Progenitor cell of endocrine pancreas (in vitro differentiated cells): ENCODE results near the gene HIF3A. TPM values are rescaled to one million over a fixed set of nuclear protein-coding genes. Genes with fewer than 3 reads are reported as not detected.
"Not testable (repeated sequence)": the region's sequence is repeated elsewhere in the genome, so short reads cannot be mapped to it uniquely, and the experiment has no call there.

Experiments used
- DNase-seq: peaks from one replicate; pipeline ENCODE4 v3.0.0; 2021; ENCODE audit warnings: low spot score; ENCODE audit not compliant: unreplicated experiment
- H3K27ac Mint-ChIP-seq: 2 replicates; pipeline ENCODE4 v1.8.0; 2021; ENCODE audit warnings: mild to moderate bottlenecking, moderate library complexity, mixed read lengths
- H3K27me3 Mint-ChIP-seq: 2 replicates; pipeline ENCODE4 v1.8.0; 2021; ENCODE audit warnings: mixed read lengths
- H3K36me3 Mint-ChIP-seq: 2 replicates; pipeline ENCODE4 v1.8.0; 2022; ENCODE audit warnings: mixed read lengths; ENCODE audit not compliant: insufficient read depth
- H3K4me1 Mint-ChIP-seq: 2 replicates; pipeline ENCODE4 v1.8.0; 2021; ENCODE audit warnings: low read depth, mixed read lengths
- H3K4me3 Mint-ChIP-seq: 2 replicates; pipeline ENCODE4 v1.8.0; 2021; ENCODE audit warnings: low read depth, mild to moderate bottlenecking, moderate library complexity, mixed read lengths
- H3K9me3 Mint-ChIP-seq: 2 replicates; pipeline ENCODE4 v1.8.0; 2021; ENCODE audit warnings: low read depth, mixed read lengths
- total RNA-seq: library from RNA; stranded (reverse); gene quantifications from 2 replicates; pipeline ENCODE4 v1.2.1, GENCODE V29; 2021
- TF ChIP-seq, protein P1 (sequence below): fragments of 200-600 bp; sonication (generic); IDR thresholded peaks from one replicate; pipeline ENCODE4 v1.5.0; 2021; ENCODE audit warnings: antibody characterized with exemption, mild to moderate bottlenecking; ENCODE audit not compliant: unreplicated experiment

The HIF3A gene
- total RNA-seq, 1 donor from 2014 or later: 37.6 TPM

DNA sequence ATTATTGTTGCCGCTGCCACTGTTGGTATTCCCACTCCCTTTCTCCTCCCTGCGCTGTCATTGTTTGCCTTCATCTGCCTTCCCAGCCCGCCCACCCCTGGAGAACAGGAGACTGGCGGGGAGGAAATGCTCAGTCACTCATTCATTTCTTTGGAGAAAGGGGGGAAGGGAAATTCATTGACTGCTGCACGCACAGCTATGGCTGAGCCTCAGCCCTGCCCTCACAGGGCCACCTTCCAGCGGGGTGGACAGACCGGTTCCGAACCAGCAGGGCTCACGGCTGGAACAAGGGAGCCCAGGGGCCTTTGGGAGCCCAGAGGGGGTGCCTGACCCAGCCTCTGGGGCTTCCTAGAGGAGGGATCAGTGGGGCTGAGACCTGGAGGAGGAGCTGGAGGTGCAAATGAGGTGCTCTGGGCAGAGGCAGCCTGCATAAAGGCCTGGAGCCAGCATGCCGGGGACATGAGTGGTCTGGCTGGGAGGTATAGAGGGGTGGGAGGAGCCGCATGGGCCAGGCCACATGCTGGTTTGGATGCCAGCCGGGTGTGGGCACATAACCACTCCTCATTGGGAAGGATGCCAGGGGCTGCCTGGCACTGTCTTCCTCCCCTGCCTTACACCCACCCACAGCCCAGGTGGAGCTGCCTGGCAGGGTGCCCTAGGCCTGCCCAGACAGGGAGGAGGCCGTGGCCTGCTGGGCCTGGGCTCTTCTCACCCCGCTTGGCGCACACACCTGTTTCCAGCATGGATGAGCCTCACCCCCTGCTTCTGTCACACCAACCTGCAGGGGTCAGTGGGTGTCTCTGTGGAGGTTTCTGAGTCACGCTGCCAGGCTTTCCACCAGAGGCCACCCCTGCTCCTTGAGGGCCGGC lies 76.9 kb downstream of the HIF3A start:
- H3K27ac Mint-ChIP-seq: peak overlapping the region; percentile 95
- peak; percentile 37 for DNase-seq
- H3K36me3 Mint-ChIP-seq: peaks cover 6% of the 10 kb centered on the region
- no peaks in the 10 kb centered on the region for H3K27me3 Mint-ChIP-seq
- no peaks in the 10 kb centered on the region for H3K9me3 Mint-ChIP-seq
- H3K4me1 Mint-ChIP-seq: peaks cover 17% of the 10 kb centered on the region
- H3K4me3 Mint-ChIP-seq: no peak overlapping the region
- TF ChIP-seq, protein P1, sequence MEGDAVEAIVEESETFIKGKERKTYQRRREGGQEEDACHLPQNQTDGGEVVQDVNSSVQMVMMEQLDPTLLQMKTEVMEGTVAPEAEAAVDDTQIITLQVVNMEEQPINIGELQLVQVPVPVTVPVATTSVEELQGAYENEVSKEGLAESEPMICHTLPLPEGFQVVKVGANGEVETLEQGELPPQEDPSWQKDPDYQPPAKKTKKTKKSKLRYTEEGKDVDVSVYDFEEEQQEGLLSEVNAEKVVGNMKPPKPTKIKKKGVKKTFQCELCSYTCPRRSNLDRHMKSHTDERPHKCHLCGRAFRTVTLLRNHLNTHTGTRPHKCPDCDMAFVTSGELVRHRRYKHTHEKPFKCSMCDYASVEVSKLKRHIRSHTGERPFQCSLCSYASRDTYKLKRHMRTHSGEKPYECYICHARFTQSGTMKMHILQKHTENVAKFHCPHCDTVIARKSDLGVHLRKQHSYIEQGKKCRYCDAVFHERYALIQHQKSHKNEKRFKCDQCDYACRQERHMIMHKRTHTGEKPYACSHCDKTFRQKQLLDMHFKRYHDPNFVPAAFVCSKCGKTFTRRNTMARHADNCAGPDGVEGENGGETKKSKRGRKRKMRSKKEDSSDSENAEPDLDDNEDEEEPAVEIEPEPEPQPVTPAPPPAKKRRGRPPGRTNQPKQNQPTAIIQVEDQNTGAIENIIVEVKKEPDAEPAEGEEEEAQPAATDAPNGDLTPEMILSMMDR: no peak

DNA sequence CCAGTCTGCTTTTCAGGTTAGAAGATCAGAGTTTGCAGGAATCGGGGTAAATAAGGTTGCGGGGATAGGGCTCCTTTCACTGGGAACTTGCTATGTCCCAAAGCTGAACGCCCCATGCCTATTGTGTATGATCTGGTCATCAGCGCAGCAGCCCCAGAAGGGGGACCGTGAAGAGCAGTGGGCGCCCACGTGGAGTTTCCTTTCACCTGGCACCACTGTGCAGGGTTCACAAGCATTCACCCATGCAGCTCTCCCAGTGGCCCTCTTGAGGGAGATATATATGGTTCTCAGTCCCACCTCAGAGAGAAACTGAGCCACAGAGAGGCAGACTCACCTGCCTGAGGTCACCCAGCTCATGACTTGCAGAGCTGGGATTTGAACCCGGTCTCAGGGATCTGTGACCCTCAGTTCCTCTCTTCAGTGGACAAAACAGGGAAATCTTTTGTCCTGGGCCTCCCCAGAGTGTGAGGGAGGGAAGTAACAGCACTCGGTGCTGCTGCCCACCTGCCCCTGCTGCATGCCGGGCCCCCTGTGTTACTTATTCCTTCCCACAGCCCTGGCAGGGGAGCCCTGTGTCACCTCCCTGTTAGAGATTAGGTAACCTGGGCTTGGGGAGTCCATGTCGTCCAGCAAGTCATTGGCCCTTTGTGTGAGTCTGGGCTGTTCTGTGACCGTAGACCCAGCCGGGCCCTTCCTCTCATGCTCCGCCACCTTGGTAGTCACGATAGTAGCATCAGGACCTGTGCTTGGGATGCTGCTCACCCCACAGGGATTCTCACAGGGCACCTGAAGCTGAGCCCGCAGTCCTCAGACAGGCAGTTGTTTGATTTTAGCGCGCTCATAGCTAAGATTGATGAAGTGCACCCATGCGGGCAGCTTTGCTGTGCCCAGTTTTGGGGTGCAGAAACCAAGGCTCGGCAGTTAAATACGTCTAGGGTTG lies 78.0 kb downstream of the HIF3A start:
- H3K27me3 Mint-ChIP-seq: no peaks in the 10 kb centered on the region
- H3K9me3 Mint-ChIP-seq: no peaks in the 10 kb centered on the region
- no peak for DNase-seq
- H3K4me1 Mint-ChIP-seq: peaks cover 17% of the 10 kb centered on the region
- H3K36me3 Mint-ChIP-seq: peaks cover 9% of the 10 kb centered on the region
- H3K27ac Mint-ChIP-seq: no peak overlapping the region
- TF ChIP-seq, protein P1: no peak
- no peak overlapping the region for H3K4me3 Mint-ChIP-seq

DNA sequence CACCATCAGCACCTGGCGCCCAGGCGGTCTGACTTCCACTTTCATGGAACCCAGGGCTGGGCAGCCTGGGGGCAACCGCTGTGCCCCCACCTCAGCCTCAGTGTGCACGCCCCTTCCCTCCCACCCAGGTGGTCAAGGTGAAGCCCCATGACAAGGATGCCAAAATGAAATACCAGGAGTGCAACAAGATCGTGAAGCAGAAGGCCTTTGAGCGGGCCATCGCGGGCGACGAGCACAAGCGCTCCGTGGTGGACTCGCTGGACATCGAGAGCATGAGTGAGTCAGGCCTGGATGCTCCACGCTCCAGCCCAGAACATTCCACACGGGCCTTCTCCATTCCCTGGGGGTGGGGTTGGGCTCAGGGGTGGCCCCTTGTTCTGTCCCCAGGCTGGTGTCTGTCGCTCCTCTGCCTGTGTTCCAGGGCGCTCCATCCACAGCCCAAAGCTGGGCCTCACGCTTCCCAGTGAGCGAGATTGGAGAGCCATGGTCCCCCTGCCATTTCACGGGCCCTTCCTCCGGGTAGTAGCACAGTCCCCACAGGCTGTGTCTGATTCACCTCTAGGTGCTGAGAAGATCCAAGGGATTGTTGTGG lies 78.7 kb downstream of the HIF3A start:
- not testable (repeated sequence) for H3K27me3 Mint-ChIP-seq, DNase-seq, H3K9me3 Mint-ChIP-seq, H3K4me3 Mint-ChIP-seq
- Mint-ChIP-seq H3K36me3 (peaks cover 13% of the 10 kb centered on the region), H3K27ac (peak overlapping the region; percentile 56), H3K4me1 (peaks cover 17% of the 10 kb centered on the region)

DNA sequence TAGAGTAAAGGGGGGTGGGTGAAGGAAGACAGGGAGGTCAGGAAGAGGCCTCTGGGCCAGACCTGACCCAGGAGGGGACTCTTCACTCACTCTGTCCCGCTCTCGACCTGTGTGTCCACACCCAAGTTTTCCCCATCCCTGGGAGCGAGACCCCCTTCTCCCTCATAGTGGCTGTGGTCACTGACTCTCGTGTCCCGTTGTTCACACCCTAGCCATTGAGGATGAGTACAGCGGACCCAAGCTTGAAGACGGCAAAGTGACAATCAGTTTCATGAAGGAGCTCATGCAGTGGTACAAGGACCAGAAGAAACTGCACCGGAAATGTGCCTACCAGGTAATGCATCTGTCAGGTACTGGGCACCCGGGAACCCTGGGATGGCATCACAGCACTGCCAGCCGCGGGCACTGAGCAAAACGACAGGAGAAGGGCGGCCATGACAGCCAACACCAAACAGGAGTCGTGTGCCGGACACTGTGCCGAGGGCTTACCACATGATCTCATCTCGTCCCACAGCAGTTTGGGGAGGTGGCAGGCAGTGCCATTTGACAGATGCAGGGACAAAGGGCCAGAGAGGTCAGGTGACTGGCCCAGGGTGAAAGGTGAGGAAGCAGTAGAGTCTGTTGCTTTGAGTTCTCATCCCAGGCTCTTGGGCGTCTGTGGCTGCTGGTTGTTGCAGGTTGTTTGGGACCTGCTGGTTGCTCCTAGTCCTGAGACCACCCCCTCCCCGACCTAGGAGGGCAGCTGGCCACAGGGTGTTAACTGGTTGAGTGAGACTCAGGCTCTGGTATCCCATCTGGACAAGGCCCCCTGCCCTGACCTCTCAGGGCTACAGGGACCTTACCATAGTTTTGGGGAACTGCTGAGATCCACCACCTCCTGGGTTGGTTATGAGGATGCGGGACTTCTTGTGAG lies 79.7 kb downstream of the HIF3A start:
- Mint-ChIP-seq H3K27me3 (no peaks in the 10 kb centered on the region), H3K4me1 (peaks cover 17% of the 10 kb centered on the region), H3K9me3 (no peaks in the 10 kb centered on the region), H3K27ac (peak overlapping the region; percentile 56), H3K36me3 (peaks cover 17% of the 10 kb centered on the region), H3K4me3 (no peak overlapping the region)
- DNase-seq: no peak
- TF ChIP-seq, protein P1: no peak

DNA sequence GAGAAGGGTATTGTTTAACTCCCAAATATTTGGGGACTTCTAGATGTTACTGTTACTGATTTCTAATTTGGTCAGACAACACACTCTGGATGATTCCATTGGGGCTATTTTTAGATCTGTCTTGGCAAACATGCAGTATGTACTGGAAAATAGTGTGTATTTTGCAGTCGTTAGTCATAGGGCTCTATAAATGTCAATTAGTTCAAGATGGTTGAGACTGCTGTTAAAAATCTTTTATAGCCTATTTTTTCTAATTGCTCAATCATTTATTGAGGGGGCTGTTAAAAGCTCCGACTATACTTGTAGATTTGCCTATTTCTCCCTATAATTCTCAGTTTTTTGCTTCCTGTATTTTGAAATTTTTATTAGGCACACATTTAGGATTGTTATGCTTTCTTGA lies 81.4 kb downstream of the HIF3A start:
- TF ChIP-seq, protein P1: no peak
- peaks cover 21% of the 10 kb centered on the region for H3K36me3 Mint-ChIP-seq
- no peak for DNase-seq
- no peaks in the 10 kb centered on the region for H3K9me3 Mint-ChIP-seq
- H3K4me1 Mint-ChIP-seq: peaks cover 9% of the 10 kb centered on the region
- H3K27me3 Mint-ChIP-seq: no peaks in the 10 kb centered on the region
- H3K4me3 Mint-ChIP-seq: no peak overlapping the region
- H3K27ac Mint-ChIP-seq: no peak overlapping the region
